H9 (cell line): ENCODE results near the gene CAV3. TPM values are rescaled to one million over a fixed set of nuclear protein-coding genes. Genes with fewer than 3 reads are reported as not detected.

Source experiments
- DNase-seq: peaks from one replicate; pipeline ENCODE4 v3.0.0-alpha.2; 2017
- H2AFZ ChIP-seq: one replicate; pipeline ENCODE4 v1.6.1; 2013; ENCODE audit warnings: mild to moderate bottlenecking, low read length, control low read depth, moderate library complexity
- H2AK5ac ChIP-seq: 2 replicates; pipeline ENCODE4 v1.6.1; 2013; ENCODE audit warnings: low read length, control low read depth, mixed read lengths; ENCODE audit not compliant: insufficient read length
- H2BK120ac ChIP-seq: one replicate; pipeline ENCODE4 v1.6.1; 2013; ENCODE audit warnings: low read depth, mild to moderate bottlenecking, low read length, control low read depth, inconsistent platforms; ENCODE audit not compliant: poor library complexity, severe bottlenecking
- H2BK12ac ChIP-seq: 2 replicates; pipeline ENCODE4 v1.6.1; 2013; ENCODE audit warnings: low read length, control low read depth, mixed read lengths, low read depth; ENCODE audit not compliant: insufficient read length
- H2BK15ac ChIP-seq: 2 replicates; pipeline ENCODE4 v1.6.1; 2013; ENCODE audit warnings: low read depth, low read length, control low read depth
- H2BK20ac ChIP-seq: one replicate; pipeline ENCODE4 v1.6.1; 2013; ENCODE audit warnings: low read depth, mild to moderate bottlenecking, low read length, control low read depth, inconsistent platforms; ENCODE audit not compliant: poor library complexity, severe bottlenecking
- H2BK5ac ChIP-seq: 2 replicates; pipeline ENCODE4 v1.6.1; 2013; ENCODE audit warnings: low read length, control low read depth, mixed read lengths; ENCODE audit not compliant: insufficient read length
- H3K14ac ChIP-seq: 2 replicates; pipeline ENCODE4 v1.6.1; 2013; ENCODE audit warnings: low read length, control low read depth; ENCODE audit not compliant: insufficient read depth
- H3K18ac ChIP-seq: 2 replicates; pipeline ENCODE4 v1.6.1; 2013; ENCODE audit warnings: low read depth, mild to moderate bottlenecking, mixed read lengths, low read length, control low read depth; ENCODE audit not compliant: insufficient read length
- H3K23ac ChIP-seq: 2 replicates; pipeline ENCODE4 v1.6.1; 2013; ENCODE audit warnings: low read length, control low read depth, mixed read lengths, low read depth; ENCODE audit not compliant: insufficient read length
- H3K23me2 ChIP-seq: 2 replicates; pipeline ENCODE4 v1.6.1; 2013; ENCODE audit warnings: low read depth, mild to moderate bottlenecking, mixed read lengths, low read length, control low read depth; ENCODE audit not compliant: insufficient read length, poor library complexity, severe bottlenecking
- H3K27ac ChIP-seq: 2 replicates; pipeline ENCODE4 v1.5.1; 2013; ENCODE audit warnings: low read length, control low read depth, mixed read lengths, low read depth; ENCODE audit not compliant: insufficient read length
- H3K27me3 ChIP-seq: 2 replicates; pipeline ENCODE4 v1.6.1; 2013; ENCODE audit warnings: low read length, control low read depth, inconsistent platforms; ENCODE audit not compliant: insufficient read depth
- H3K4ac ChIP-seq: 2 replicates; pipeline ENCODE4 v1.6.1; 2013; ENCODE audit warnings: low read depth, mild to moderate bottlenecking, control low read depth, inconsistent platforms, low read length, moderate library complexity
- H3K4me1 ChIP-seq: 2 replicates; pipeline ENCODE4 v1.6.1; 2013; ENCODE audit warnings: low read length, control low read depth, inconsistent platforms; ENCODE audit not compliant: insufficient read depth
- H3K4me2 ChIP-seq: 2 replicates; pipeline ENCODE4 v1.6.1; 2013; ENCODE audit warnings: low read length, control low read depth, mixed read lengths; ENCODE audit not compliant: insufficient read length, insufficient read depth
- H3K56ac ChIP-seq: 2 replicates; pipeline ENCODE4 v1.6.1; 2013; ENCODE audit warnings: low read depth, mild to moderate bottlenecking, mixed read lengths, low read length, control low read depth; ENCODE audit not compliant: insufficient read length
- H3K79me1 ChIP-seq: 2 replicates; pipeline ENCODE4 v1.6.1; 2013; ENCODE audit warnings: low read depth, mild to moderate bottlenecking, moderate library complexity, low read length, control low read depth, inconsistent platforms; ENCODE audit not compliant: insufficient read depth, poor library complexity, severe bottlenecking
- H3K79me2 ChIP-seq: 2 replicates; pipeline ENCODE4 v1.6.1; 2013; ENCODE audit warnings: low read length, control low read depth, inconsistent platforms; ENCODE audit not compliant: insufficient read depth
- H3K9ac ChIP-seq: 2 replicates; pipeline ENCODE4 v1.6.1; 2013; ENCODE audit warnings: low read length, control low read depth, mixed read lengths; ENCODE audit not compliant: insufficient read length; ENCODE audit errors: extremely low read depth
- H3K9me3 ChIP-seq: one replicate; pipeline ENCODE4 v1.6.1; 2013; ENCODE audit warnings: low read depth, low read length, inconsistent platforms; ENCODE audit not compliant: control insufficient read depth
- H3T11ph ChIP-seq: one replicate; pipeline ENCODE4 v1.6.1; 2013; ENCODE audit warnings: mild to moderate bottlenecking, low read length, control low read depth, inconsistent platforms
- H4K20me1 ChIP-seq: one replicate; pipeline ENCODE4 v1.6.1; 2013; ENCODE audit not compliant: control insufficient read depth, insufficient read length, insufficient read depth
- H4K5ac ChIP-seq: 2 replicates; pipeline ENCODE4 v1.6.1; 2013; ENCODE audit warnings: low read depth, mild to moderate bottlenecking, mixed read lengths, low read length, control low read depth; ENCODE audit not compliant: insufficient read length
- H4K8ac ChIP-seq: replicated peaks from 2 replicates; pipeline ENCODE4 v1.6.1; 2013; ENCODE audit warnings: low read length, control low read depth, mixed read lengths, low read depth; ENCODE audit not compliant: insufficient read length
- H4K91ac ChIP-seq: 2 replicates; pipeline ENCODE4 v1.6.1; 2013; ENCODE audit warnings: low read depth, mild to moderate bottlenecking, moderate library complexity, mixed read lengths, low read length, control low read depth; ENCODE audit not compliant: insufficient read length
- H3K27ac Mint-ChIP-seq, 3 experiments: 2 replicates in 2 of 3; 3 replicates in 1 of 3; pipeline ENCODE4 v1.8.0; 2020 to 2021; ENCODE audit warnings: mixed read lengths in 3 of 3, mild to moderate bottlenecking in 1 of 3, moderate library complexity in 1 of 3
- H3K27me3 Mint-ChIP-seq: 2 replicates; pipeline ENCODE4 v1.8.0; 2021; ENCODE audit warnings: low read depth, mild to moderate bottlenecking, moderate library complexity, mixed read lengths
- H3K36me3 Mint-ChIP-seq, 3 experiments: 2 replicates in 2 of 3; 3 replicates in 1 of 3; pipeline ENCODE4 v1.8.0; 2020 to 2021; ENCODE audit warnings: low read depth in 3 of 3, mixed read lengths in 3 of 3; ENCODE audit not compliant: insufficient read depth in 1 of 3
- H3K4me1 Mint-ChIP-seq, 2 experiments: 2 replicates each; pipeline ENCODE4 v1.8.0; 2020; ENCODE audit warnings: mixed read lengths in 2 of 2
- H3K4me3 Mint-ChIP-seq, 2 experiments: 2 replicates in 1 of 2; 3 replicates in 1 of 2; pipeline ENCODE4 v1.8.0; 2020 to 2021; ENCODE audit warnings: mild to moderate bottlenecking in 2 of 2, mixed read lengths in 2 of 2, moderate library complexity in 1 of 2
- H3K9me3 Mint-ChIP-seq, 2 experiments: 2 replicates in 1 of 2; 3 replicates in 1 of 2; pipeline ENCODE4 v1.8.0; 2020; ENCODE audit warnings: mild to moderate bottlenecking in 2 of 2, mixed read lengths in 2 of 2, moderate library complexity in 1 of 2
- WGBS: extraction: QIAGEN DNeasy Blood & Tissue Kit; methylation state at CpG from one replicate; pipeline ENCODE4 v1.1.7; 2013; ENCODE audit warnings: missing lambda C conversion rate, low lambda C conversion rate, mixed read lengths; ENCODE audit not compliant: insufficient read length; ENCODE audit errors: extremely low coverage; 5-methylcytosine and 5-hydroxymethylcytosine counted together
- total RNA-seq: library from RNA; stranded (reverse); gene quantifications from 2 replicates; pipeline ENCODE4 v1.2.1, GENCODE V29; 2021
- TF ChIP-seq, protein P1 (sequence below): fragments of 200-600 bp; sonication (generic); conservative IDR thresholded peaks from 3 replicates; pipeline ENCODE4 v1.8.0; 2021; ENCODE audit warnings: antibody characterized with exemption, mild to moderate bottlenecking

Gene CAV3
- total RNA-seq, 1 experiment from 2014 or later, result not detected

DNA sequence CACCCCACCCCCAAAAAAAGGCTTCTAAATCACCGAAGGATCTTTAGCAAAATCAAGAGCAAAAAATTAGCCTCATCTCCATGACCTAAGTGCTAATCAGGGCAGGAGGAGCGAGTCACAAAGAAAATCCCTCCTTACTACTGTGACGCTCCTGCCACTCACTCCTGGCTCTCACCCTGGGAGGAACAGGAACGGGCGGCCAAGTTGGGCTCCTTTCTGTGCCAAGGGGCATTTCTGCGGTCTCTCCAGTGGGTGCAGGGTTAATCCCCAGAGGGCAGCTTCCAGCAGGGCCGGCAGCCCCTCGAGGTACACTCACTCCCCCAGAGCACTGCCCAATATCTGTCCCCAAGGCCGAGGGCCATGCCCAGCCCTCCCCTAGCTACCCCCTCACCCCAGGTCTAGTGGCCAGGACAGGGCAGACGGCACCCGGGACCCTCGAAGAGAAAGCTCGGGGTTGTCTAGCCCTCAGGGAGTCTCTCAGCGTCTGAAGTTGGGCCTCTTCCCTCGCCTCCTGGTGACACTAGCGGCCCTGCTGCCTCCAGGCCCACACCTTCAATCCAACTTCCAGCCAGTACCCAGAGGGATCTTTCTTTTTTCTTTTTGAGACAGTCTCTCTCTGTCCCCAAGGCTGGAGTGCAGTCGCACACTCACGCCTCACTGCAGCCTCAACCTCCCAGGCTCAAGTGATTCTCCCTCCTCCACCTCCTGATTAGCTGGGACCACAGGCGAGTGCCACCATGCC, 706 bp downstream of the CAV3 start:
- no peak overlapping the region for H3K4me3 Mint-ChIP-seq
- Histone ChIP-seq H2BK15ac (no peak overlapping the region), H2BK120ac (no peak overlapping the region), H3K4me1 (no peaks in the 10 kb centered on the region), H2AFZ (no peak overlapping the region), H3K27me3 (no peaks in the 10 kb centered on the region), H3K9ac (no peak overlapping the region), H3T11ph (no peak overlapping the region), H4K20me1 (no peaks in the 10 kb centered on the region), H2BK20ac (no peak overlapping the region), H4K5ac (no peak overlapping the region), H3K23me2 (no peaks in the 10 kb centered on the region), H2BK12ac (no peak overlapping the region), H3K9me3 (no peaks in the 10 kb centered on the region), H3K79me2 (no peaks in the 10 kb centered on the region), H3K14ac (no peak overlapping the region), H3K18ac (no peak overlapping the region), H3K4me2 (no peak overlapping the region), H4K8ac (no peak overlapping the region), H2BK5ac (no peak overlapping the region), H3K56ac (no peak overlapping the region), H2AK5ac (no peak overlapping the region), H3K79me1 (no peaks in the 10 kb centered on the region), H3K4ac (no peak overlapping the region), H3K27ac (no peak overlapping the region), H4K91ac (no peak overlapping the region), H3K23ac (no peak overlapping the region)
- TF ChIP-seq, protein P1, sequence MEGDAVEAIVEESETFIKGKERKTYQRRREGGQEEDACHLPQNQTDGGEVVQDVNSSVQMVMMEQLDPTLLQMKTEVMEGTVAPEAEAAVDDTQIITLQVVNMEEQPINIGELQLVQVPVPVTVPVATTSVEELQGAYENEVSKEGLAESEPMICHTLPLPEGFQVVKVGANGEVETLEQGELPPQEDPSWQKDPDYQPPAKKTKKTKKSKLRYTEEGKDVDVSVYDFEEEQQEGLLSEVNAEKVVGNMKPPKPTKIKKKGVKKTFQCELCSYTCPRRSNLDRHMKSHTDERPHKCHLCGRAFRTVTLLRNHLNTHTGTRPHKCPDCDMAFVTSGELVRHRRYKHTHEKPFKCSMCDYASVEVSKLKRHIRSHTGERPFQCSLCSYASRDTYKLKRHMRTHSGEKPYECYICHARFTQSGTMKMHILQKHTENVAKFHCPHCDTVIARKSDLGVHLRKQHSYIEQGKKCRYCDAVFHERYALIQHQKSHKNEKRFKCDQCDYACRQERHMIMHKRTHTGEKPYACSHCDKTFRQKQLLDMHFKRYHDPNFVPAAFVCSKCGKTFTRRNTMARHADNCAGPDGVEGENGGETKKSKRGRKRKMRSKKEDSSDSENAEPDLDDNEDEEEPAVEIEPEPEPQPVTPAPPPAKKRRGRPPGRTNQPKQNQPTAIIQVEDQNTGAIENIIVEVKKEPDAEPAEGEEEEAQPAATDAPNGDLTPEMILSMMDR, result no peak
- H3K27me3 Mint-ChIP-seq, result peaks cover 63% of the 10 kb centered on the region
- no peaks in the 10 kb centered on the region for H3K9me3 Mint-ChIP-seq
- H3K36me3 Mint-ChIP-seq, result no peaks in the 10 kb centered on the region
- no CpG with 5 or more reads among the region's 19 CpGs for WGBS
- H3K4me1 Mint-ChIP-seq, result peaks cover 8% of the 10 kb centered on the region in 2 experiments
- no peak overlapping the region for H3K27ac Mint-ChIP-seq
- DNase-seq, result no peak
